ENCODE data around the gene GLIS2.

GRCh38 chr16:4372001-4372577, 56.2 kb downstream of the GLIS2 start:
- TF ChIP-seq, protein P1, sequence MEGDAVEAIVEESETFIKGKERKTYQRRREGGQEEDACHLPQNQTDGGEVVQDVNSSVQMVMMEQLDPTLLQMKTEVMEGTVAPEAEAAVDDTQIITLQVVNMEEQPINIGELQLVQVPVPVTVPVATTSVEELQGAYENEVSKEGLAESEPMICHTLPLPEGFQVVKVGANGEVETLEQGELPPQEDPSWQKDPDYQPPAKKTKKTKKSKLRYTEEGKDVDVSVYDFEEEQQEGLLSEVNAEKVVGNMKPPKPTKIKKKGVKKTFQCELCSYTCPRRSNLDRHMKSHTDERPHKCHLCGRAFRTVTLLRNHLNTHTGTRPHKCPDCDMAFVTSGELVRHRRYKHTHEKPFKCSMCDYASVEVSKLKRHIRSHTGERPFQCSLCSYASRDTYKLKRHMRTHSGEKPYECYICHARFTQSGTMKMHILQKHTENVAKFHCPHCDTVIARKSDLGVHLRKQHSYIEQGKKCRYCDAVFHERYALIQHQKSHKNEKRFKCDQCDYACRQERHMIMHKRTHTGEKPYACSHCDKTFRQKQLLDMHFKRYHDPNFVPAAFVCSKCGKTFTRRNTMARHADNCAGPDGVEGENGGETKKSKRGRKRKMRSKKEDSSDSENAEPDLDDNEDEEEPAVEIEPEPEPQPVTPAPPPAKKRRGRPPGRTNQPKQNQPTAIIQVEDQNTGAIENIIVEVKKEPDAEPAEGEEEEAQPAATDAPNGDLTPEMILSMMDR (IDR thresholded peaks at IDR 0.05; ENCODE audit: low read length), result no peak
- no peak for TF ChIP-seq EZH2 (IDR thresholded peaks at IDR 0.05; ENCODE audit: borderline replicate concordance, low read length)

Data from OCI-LY1 (cell line).